HG03442 (cell line): ENCODE measurements around the gene ZHX3.

Source experiments
- ATAC-seq: cut with Tn5 transposase; IDR thresholded peaks from one replicate; pipeline ENCODE4 v1.9.1; 2021; ENCODE audit warnings: mild to moderate bottlenecking, moderate library complexity; ENCODE audit not compliant: unreplicated experiment

The ZHX3 gene

DNA sequence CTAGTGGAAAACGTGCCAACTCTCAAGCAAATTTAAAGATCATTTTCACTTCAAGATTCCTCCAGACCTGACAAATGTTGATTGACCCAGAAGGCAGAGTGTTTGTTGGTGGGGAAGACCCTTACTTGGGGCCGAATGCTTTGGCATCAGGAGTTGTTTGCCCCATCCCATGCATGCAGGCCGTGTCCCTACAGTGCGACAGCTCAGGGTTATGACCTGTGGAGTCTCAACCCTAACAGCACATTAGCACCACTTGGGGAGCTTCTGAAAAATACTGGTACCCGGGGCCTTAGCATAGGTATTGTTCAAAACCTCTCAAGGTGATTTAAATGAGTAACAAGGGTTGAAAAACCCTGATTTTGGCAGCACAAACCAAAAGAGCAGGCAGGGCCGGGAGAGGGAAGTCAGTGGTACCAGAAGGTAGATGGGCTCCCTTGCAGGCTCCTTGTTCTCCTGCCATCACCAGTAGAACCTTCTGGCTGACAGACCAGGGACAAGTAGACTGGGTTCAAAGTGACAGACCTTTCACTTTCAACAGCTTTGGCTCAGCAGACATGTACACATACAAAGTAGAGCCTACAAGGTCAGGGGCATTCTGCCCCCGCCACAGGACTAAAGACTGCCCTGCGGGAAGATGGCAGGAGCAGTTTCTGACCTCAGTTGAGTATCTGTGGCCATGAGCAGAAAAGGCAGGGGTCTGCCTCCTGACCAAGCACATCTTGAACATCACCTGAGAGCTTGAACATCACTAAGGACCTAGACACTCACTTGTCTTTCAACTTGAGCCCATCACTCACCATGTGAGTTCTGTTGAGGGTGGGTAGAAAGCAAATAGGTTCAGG, 140.6 kb downstream of the ZHX3 start:
- ATAC-seq = no peak

DNA sequence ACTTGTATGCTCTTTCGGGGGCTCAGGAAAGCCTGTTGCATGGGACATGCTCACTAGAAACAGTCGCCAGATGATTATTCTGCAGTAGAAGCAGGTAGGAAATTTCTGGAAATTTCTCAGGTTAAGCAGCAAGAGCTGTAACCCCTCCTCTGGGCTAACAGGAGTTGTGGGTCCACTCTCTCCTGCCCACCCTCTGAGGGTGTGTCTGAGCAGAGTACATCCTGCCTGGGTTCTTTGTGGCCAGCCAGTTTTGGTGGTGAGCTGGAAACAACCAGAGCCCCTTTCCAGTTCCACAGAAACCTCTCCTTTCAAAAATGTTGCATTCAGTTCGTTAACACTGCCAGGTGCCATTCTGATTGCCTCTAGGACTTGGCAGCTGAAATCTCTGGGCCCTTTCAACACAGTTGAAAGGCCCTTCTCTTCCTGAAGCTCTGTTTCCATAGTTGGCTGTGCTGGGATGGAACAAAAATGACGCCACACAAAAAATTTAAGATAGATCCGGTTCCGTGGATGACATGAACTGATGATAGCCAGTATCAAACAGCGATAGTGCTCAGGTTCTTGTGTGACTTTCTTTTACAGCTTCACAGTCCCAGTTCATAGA, 141.7 kb downstream of the ZHX3 start:
- ATAC-seq = no peak

DNA sequence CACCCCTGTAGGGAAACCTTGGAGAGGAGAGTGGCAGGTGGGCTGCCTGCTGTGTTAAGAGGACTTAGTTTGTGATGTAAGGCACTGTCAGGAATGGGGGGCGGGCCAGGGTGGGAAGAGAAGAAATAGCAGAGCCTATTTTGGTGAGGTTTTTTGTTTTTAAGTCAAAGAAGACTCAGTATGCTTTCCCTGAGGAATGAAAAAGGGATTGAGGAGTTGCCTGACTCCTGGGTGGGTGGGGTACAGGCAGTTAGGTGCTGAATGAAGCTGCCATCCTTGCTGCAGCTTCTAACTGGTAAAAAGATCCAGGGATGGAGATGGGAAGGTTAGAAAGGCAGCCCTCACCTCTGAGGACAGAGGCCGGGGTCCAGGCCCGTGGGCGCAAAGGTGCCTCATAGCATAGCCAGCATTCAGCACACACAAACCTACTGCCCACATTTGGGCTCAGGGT, 142.3 kb downstream of the ZHX3 start:
- ATAC-seq = no peak

DNA sequence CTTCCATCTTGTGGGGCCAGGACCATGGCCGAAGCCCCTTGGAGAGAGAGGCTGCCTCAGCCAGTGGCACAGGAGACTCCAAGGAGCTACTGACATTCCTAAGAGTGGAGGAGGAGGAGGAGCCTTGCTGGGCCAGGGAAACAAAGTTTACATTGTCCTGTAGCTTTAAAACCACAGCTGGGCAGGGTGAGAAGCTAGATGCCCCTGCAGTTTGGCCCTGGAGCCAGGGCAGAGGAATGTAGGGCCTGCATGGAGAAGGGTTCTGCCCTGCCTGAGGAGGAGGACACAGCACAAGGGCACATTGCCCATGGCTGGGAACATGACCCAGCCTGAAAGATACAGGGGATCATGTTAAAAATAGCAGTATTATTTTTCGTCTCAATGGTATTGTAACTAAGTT, 142.7 kb downstream of the ZHX3 start:
- ATAC-seq = no peak

DNA sequence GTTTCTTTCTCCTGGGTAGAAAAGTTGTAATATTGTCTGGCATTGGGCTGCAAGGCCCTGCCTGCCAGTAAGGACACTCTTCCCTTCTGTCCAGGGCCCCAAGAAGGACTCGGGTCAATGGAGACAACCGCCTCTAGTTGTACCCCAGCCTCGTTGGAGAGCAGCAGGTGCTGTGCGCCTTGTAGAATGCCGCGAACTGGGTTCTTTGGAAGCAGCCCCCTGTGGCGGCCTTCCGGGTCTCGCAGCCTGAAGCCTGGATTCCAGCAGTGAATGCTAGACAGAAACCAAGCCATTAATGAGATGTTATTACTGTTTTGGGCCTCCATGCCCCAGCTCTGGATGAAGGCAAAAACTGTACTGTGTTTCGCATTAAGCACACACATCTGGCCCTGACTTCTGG, 143.2 kb downstream of the ZHX3 start:
- ATAC-seq = no peak

DNA sequence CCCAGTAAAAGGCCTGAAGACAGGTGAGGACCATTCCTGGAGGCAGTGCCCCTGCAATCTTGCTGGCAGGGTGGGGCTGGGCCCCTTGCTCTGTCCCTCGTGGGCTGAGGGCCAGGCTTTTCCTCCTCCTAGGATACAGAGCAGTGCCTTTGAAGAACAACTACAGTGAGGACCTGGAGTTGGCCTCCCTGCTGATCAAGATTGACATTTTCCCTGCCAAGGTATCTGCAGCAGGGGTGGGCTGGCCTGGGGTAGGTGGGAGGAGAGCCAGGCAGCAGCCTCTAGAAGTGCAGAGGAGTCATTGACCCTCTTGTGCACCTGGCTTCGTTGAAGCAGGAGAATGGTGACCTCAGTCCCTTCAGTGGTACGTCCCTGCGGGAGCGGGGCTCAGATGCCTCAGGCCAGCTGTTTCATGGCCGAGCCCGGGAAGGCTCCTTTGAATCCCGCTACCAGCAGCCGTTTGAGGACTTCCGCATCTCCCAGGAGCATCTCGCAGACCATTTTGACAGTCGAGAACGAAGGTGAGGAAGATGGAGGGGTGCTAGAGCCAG, 143.7 kb downstream of the ZHX3 start:
- no peak for ATAC-seq

DNA sequence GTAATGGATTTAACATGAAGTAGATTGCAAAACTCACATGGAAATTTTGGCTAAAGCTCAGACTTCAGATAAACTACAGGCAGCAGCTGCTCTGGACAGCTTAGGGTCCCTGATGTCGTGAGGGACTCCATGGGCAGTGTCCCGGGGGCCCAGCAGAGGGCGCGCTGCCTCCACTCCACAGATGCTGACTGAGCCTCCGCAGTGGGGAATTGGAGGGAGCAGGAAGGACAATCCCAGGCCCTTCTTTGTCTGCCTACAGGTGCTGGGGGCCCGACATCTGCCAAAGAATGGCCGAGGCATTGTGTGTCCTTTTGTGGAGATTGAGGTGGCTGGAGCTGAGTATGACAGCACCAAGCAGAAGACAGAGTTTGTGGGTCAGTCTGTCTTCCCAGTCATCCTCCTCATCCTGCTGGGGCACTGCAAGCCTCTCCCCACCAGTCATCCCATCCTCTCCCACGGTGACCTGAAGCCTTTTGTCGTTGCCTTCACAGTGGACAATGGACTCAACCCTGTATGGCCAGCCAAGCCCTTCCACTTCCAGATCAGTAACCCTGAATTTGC, 144.3 kb downstream of the ZHX3 start:
- ATAC-seq = no peak

DNA sequence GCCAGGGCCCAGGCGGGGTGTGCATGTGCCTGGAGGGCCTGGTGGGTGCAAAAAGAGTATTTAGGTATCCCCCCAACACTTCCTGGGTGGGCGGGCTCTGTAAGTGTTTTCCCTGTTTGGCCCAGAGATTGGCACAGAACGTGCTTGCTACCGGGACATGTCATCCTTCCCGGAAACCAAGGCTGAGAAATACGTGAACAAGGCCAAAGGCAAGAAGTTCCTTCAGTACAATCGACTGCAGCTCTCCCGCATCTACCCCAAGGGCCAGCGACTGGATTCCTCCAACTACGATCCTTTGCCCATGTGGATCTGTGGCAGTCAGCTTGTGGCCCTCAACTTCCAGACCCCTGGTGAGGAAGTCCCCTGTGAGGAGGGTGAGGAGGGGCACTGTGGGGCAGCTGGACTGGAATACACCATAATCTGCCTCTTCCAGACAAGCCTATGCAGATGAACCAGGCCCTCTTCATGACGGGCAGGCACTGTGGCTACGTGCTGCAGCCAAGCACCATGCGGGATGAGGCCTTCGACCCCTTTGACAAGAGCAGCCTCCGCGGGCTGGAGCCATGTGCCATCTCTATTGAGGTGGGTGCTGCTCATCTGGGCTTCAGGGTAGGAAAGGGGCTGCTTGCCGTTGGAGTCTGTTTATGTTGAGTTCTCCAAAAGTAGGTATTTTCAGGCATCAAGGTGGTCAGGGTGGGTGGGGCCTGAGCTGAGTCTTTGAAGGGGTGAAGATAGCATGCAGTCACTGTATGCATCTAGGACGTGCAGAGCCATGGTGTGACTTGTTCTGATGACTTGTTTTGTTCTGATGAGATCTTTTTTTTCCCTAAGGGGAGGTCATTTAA, 145.0 kb downstream of the ZHX3 start:
- ATAC-seq = no peak

DNA sequence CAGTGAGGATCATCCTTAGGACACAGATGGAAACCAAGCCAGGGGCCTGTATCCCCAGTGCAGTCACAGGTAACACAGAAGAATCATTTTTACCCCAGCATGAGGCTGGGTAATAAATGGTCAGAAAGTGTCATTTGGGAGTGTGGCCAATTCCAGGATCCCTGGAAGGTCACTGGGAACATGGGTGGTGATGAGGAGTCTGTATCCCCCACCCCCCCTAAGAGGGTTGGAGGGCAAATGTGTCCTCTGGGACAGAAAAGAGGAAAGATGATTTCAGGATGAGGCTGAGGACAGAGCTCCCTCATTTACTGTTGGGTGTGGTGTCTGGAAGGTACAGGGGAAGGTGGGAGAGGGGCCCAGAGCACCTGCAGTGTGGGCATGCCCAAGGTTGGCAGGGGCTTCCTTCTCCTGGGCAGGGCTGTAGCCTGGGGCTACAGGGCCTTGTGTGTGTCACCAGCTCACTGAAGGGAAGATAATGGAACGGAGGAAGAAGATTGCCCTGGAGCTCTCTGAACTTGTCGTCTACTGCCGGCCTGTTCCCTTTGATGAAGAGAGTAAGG, 145.7 kb downstream of the ZHX3 start:
- no peak for ATAC-seq

DNA sequence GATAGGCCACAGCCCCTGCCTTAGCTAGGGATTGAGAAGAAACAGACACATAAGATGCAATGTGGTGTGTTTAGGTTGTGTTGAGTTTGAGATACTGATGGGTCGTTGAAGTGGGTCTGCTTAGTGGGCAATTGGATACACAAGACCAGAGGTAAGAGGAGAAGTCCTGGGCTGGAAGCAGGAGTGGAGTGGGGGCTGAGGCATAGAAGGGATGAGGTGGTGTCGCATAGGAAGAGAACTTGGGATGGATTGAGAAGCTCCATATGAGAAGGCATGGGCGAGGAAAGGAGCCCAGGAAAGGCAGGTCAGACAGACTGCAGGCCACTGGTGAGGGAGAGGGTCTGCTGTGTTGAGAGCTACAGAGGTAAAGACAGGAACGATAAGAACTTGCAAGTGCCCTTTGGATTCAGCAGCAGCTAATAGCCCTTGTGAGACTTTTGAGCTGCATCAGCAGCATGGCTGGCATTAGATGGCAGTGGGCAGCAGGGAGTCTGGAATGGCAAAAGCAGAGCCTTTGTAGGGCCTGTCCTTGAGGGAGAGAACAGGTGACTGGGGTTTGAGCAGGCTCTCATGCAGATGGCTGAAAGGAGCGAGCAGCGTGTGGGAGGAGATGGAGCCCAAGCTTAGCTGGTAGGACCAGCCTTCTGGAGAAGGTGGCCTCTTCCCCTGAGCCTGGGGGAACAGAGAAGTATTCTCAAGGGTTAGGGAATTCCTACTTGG, 147.0 kb downstream of the ZHX3 start:
- ATAC-seq = no peak

DNA sequence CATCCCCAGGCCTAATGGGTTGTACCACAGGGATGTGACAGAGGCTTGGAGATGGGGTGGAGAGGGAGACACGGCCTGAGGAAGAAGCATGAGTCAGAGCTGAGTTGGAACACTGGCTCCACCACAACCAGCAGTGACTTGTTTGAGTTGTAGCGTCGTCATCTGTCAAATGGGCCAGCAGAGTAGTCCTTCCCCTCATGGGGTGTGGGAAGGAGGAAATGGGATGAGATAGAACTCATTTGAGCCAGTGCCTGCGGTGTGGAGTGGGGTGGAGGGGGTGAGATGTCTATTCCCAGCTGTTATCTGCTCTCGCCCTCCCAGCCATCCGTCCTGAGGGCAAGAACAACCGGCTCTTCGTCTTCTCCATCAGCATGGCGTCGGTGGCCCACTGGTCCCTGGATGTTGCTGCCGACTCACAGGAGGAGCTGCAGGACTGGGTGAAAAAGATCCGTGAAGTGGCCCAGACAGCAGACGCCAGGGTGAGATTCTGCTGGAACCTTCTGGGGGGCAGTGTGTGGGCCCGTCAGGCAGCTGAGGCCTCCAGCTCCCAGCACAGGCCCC, 147.7 kb downstream of the ZHX3 start:
- no peak for ATAC-seq

DNA sequence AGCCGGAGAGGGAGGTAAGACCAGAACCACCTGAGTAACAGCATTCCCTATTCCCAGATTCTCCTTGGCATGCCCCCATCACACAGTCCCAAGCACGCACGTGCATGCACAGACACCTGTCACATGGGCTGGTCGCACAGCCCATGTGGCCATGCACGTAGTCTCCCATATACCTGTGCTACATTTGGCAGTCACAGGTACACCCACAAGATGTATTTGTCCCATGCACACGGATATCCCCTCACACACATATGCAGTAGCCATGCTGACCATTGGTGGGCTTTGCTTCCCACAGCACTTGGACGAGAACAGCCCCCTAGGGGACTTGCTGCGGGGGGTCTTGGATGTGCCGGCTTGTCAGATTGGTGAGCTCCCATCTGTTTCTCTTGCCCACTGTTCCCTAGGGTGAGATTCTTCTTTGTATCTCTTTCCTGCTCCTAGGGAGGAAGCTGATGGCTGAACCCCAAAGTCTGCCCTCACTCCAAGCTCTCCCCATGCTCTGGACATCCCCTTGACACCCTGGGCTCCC, 148.3 kb downstream of the ZHX3 start:
- ATAC-seq = no peak

DNA sequence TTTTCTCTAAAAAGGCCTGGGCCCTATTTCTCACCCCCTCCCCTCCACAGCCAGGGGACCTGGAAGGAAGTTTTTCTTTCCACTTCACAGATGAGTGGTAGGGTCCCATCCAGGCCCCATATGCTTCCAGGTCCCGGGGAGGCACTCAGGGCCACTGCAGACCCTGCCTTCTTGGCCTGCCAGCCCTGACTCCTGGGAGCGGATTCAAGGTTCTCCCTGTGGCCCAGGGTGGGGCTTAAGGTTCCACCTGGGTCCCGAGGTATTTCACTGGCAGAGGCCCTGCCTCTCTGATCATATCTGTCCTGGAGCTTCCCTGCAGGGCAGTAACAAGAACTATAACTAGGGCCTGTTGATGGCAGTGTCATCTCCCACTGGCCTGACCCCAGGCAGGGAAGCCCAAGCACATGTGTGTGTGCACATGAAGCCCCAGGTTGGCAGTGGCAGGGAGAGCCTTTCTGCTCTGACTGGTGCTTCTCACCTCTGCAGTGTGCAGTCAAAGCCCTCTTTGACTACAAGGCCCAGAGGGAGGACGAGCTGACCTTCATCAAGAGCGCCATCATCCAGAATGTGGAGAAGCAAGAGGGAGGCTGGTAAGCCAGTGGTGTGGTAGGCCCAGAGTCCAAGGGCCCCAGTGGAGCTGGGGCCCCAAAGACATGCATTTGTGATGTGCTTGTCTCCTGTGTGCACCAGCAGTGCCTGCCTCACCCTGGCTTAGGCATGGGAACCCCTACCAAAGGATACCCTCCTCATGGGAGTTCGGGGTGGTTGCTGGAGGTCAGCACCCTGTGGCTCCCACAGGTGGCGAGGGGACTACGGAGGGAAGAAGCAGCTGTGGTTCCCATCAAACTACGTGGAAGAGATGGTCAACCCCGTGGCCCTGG, 149.0 kb downstream of the ZHX3 start:
- ATAC-seq = no peak

DNA sequence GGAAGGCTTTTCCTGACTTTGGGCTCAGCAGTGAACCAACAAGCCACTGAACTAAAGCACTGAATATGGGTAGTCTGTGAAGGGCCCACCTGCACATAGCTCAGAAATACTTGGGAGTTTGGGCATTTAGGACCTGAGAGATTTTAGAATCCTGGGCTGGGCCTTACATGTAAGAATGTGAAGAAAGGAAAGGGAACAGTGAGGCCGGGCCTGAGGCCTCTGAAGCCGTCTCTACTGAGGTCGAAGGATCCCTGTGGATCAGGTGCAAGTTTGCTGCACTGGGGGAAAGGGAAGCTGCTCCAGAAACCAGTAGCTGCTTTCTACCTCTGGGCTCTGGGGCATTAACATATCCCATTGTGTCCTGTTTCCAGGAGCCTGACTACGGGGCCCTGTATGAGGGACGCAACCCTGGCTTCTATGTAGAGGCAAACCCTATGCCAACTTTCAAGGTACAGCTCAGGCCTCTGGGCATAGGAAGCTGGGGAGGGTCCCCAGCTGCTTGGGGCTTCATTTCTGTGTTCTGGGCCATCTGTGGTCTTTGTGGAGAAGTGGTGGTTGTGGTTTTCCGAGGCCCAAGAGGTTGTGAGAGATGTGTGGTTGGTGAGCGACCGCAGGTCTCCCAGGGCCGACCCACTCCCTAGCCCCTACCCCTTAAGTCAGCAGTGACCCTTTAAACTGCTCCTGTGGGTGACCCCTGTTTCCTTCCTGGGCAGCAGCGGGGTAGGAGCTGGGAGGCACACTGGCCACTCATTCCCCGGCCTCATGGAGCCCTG, 149.9 kb downstream of the ZHX3 start:
- no peak for ATAC-seq

DNA sequence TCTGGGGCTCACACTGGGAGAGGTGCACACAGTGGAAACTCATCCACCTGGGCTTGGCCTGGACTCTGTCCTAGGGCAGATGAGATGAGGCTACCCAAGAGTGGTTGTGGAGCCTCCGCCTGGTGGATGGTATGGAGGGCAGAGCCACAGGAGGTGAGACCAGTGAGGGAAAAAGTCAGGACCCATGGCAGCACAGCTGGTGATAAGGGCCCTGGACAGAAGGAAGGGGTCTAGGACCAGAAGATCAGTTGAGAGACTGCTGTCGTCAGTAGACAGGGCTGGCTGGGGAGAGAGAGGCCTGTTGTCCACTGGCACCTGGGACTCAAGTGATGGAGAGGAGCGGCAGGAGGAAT, 150.4 kb downstream of the ZHX3 start:
- no peak for ATAC-seq

DNA sequence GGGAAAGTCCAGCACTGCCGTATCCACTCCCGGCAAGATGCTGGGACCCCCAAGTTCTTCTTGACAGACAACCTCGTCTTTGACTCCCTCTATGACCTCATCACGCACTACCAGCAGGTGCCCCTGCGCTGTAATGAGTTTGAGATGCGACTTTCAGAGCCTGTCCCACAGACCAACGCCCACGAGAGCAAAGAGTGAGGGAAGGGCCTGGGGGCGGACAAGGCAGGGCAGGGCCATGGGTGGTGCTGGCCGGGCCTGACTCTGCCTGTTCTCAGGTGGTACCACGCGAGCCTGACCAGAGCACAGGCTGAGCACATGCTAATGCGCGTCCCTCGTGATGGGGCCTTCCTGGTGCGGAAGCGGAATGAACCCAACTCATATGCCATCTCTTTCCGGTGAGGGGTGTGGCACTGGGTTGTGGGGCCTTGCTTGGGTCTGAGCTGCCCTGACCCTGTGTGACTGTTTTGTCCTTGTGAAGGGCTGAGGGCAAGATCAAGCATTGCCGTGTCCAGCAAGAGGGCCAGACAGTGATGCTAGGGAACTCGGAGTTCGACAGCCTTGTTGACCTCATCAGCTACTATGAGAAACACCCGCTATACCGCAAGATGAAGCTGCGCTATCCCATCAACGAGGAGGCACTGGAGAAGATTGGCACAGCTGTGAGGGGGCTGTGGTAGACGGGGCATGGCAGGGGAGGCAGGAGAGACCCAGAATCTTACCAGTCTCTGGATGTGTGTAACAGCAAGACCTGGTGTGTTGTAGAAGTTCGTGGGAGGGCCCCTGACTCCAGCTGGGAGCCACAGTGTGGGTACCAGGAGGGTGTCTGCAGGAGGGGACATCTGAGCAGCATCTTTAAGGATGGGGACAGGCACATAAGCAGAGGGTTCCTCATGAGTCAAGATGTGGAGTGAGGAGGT, 151.1 kb downstream of the ZHX3 start:
- no peak for ATAC-seq
